ENCODE results near the gene DGKQ. TPM values are rescaled to one million over a fixed set of nuclear protein-coding genes. Genes with fewer than 3 reads are reported as not detected.
"Not testable (repeated sequence)": the region's sequence is repeated elsewhere in the genome, so short reads cannot be mapped to it uniquely, and the experiment has no call there.

Gene DGKQ
- total RNA-seq, 1 experiment from 2014 or later = 4.2 TPM

- Histone ChIP-seq H3K9me3 (replicated peaks) (no peaks in the 10 kb centered on the region), H3K4me3 (no peak overlapping the region), H3K27ac (no peak overlapping the region), H3K36me3 (no peaks in the 10 kb centered on the region), H3K27me3 (replicated peaks) (peaks cover 14% of the 10 kb centered on the region), H3K4me1 (replicated peaks) (no peaks in the 10 kb centered on the region)
- no peak for DNase-seq (ENCODE audit: low read depth in 1 of 2, low spot score in 2 of 2)
Measured at GRCh38 chr4:1002631-1003251, 29.4 kb upstream of the DGKQ start.

DNA sequence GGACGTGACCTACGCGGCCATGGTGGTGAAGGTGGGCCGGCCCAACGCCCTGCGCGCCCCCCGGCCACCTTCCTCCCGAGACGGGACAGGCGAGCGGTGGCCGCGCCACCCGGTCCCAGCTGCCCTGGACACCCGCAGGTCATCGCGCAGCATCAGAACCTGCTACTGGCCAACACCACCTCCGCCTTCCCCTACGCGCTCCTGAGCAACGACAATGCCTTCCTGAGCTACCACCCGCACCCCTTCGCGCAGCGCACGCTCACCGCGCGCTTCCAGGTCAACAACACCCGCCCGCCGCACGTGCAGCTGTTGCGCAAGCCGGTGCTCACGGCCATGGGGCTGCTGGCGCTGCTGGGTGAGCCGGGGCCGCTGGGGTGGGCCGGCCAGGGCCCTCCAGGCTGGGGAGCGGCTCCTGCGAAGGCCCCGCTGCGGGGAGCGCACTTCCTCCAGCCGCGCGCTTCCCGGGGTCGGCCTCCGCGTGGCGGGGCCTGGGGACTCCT is 28.8 kb upstream of the DGKQ start:
- peaks cover 18% of the 10 kb centered on the region for H3K27me3 ChIP-seq (replicated peaks)
- no peaks in the 10 kb centered on the region for H3K4me1 ChIP-seq (replicated peaks)
- H3K9me3 ChIP-seq (replicated peaks) = no peaks in the 10 kb centered on the region
- H3K36me3 ChIP-seq = no peaks in the 10 kb centered on the region
- no peak for DNase-seq (ENCODE audit: low read depth in 1 of 2, low spot score in 2 of 2)
- no peak overlapping the region for H3K27ac ChIP-seq
- H3K4me3 ChIP-seq = no peak overlapping the region

GRCh38 chr4:1001561-1002130 is 28.3 kb upstream of the DGKQ start:
- H3K36me3 ChIP-seq = no peaks in the 10 kb centered on the region
- no peak overlapping the region for H3K27ac ChIP-seq
- no peak for DNase-seq (ENCODE audit: low read depth in 1 of 2, low spot score in 2 of 2)
- no peak overlapping the region for H3K4me3 ChIP-seq
- peaks cover 18% of the 10 kb centered on the region for H3K27me3 ChIP-seq (replicated peaks)
- no peaks in the 10 kb centered on the region for H3K4me1 ChIP-seq (replicated peaks)
- no peaks in the 10 kb centered on the region for H3K9me3 ChIP-seq (replicated peaks)

GRCh38 chr4:1000686-1001260 is 27.4 kb upstream of the DGKQ start:
- Histone ChIP-seq H3K27ac (no peak overlapping the region), H3K4me1 (replicated peaks) (no peaks in the 10 kb centered on the region), H3K27me3 (replicated peaks) (peaks cover 18% of the 10 kb centered on the region), H3K36me3 (no peaks in the 10 kb centered on the region), H3K9me3 (replicated peaks) (no peaks in the 10 kb centered on the region), H3K4me3 (no peak overlapping the region)
- no peak for DNase-seq (ENCODE audit: low read depth in 1 of 2, low spot score in 2 of 2)

DNA sequence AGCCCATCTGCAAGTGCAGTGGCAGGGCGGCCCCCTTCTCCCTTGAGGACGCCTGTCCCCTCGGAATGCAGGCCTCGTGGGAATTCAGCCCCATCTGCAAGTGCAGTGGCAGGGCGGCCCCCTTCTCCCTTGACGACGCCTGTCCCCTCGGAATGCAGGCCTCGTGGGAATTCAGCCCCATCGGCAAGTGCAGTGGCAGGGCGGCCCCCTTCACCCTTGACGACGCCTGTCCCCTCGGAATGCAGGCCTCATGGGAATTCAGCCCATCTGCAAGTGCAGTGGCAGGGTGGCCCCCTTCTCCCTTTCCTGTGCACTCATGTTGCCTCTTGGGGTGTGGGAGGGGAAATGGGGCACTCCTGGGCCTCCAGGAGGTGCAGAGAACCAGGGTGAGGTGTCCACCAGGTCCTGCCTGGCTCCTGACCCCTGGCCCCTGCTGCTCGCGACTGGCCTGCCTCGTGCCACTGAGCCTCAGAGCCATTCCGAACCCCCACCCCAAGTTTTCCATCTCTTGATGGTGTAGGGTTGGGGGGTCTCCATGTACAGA is 26.6 kb upstream of the DGKQ start:
- Histone ChIP-seq H3K36me3 (no peaks in the 10 kb centered on the region), H3K27me3 (replicated peaks) (peaks cover 18% of the 10 kb centered on the region)

DNA sequence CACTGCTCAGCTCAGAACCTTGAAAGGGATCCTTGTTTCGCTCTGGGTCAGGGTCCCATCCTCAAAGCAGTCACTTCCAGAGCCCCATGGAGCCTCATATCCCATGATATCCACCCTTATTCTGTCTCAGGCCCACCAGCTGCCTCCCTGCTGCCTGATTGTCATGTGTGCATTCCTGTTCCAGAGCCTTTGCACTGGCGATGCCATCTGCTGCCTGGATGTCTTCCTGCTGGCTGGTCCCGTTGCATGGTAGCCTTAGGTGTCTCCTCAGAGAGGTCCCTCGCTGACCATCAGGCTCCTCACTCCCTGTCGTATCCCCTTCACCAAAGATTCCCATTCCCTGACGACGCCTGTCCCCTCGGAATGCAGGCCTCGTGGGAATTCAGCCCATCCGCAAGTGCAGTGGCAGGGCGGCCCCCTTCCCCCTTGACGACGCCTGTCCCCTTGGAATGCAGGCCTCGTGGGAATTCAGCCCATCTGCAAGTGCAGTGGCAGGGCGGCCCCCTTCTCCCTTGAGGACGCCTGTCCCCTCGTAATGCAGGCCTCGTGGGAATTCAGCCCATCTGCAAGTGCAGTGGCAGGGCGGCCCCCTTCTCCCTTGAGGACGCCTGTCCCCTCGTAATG is 26.0 kb upstream of the DGKQ start:
- peaks cover 18% of the 10 kb centered on the region for H3K27me3 ChIP-seq (replicated peaks)
- DNase-seq (ENCODE audit: low read depth in 1 of 2, low spot score in 2 of 2); H3K36me3 ChIP-seq; H3K4me3 ChIP-seq; H3K9me3 ChIP-seq (replicated peaks); H3K4me1 ChIP-seq (replicated peaks); H3K27ac ChIP-seq: not testable (repeated sequence)

More for the DNA sequence above, 26.6 kb upstream of the DGKQ start:
- Histone ChIP-seq H3K4me3 (no peak overlapping the region), H3K4me1 (replicated peaks) (no peaks in the 10 kb centered on the region), H3K9me3 (replicated peaks) (no peaks in the 10 kb centered on the region), H3K27ac (no peak overlapping the region)
- no peak for DNase-seq (ENCODE audit: low read depth in 1 of 2, low spot score in 2 of 2)

GRCh38 chr4:998096-998691 is 24.8 kb upstream of the DGKQ start:
- Histone ChIP-seq H3K27ac (no peak overlapping the region), H3K4me3 (no peak overlapping the region), H3K27me3 (replicated peaks) (peaks cover 12% of the 10 kb centered on the region), H3K36me3 (no peaks in the 10 kb centered on the region), H3K9me3 (replicated peaks) (no peaks in the 10 kb centered on the region), H3K4me1 (replicated peaks) (no peaks in the 10 kb centered on the region)
- no peak for DNase-seq (ENCODE audit: low read depth in 1 of 2, low spot score in 2 of 2)

GRCh38 chr4:997375-998071 is 24.2 kb upstream of the DGKQ start:
- H3K4me1 ChIP-seq (replicated peaks) = no peaks in the 10 kb centered on the region
- H3K9me3 ChIP-seq (replicated peaks) = no peaks in the 10 kb centered on the region
- no peak for DNase-seq (ENCODE audit: low read depth in 1 of 2, low spot score in 2 of 2)
- peaks cover 12% of the 10 kb centered on the region for H3K27me3 ChIP-seq (replicated peaks)
- H3K4me3 ChIP-seq = no peak overlapping the region
- no peaks in the 10 kb centered on the region for H3K36me3 ChIP-seq
- H3K27ac ChIP-seq = no peak overlapping the region

- peaks cover 8% of the 10 kb centered on the region for H3K27me3 ChIP-seq (replicated peaks)
- H3K9me3 ChIP-seq (replicated peaks) = no peaks in the 10 kb centered on the region
- no peaks in the 10 kb centered on the region for H3K4me1 ChIP-seq (replicated peaks)
- DNase-seq (ENCODE audit: low read depth in 1 of 2, low spot score in 2 of 2) = no peak
- no peak overlapping the region for H3K27ac ChIP-seq
- no peak overlapping the region for H3K4me3 ChIP-seq
- no peaks in the 10 kb centered on the region for H3K36me3 ChIP-seq
Measured at GRCh38 chr4:996997-997374, 23.6 kb upstream of the DGKQ start.

GRCh38 chr4:996030-996996 is 22.9 kb upstream of the DGKQ start:
- Histone ChIP-seq H3K36me3 (no peaks in the 10 kb centered on the region), H3K27me3 (replicated peaks) (peaks cover 6% of the 10 kb centered on the region; the same call in 1 of the 2 replicates), H3K4me1 (replicated peaks) (no peaks in the 10 kb centered on the region), H3K27ac (no peak overlapping the region), H3K4me3 (no peak overlapping the region), H3K9me3 (replicated peaks) (no peaks in the 10 kb centered on the region)
- DNase-seq (ENCODE audit: low read depth in 1 of 2, low spot score in 2 of 2) = no peak

GRCh38 chr4:995311-996026 is 22.1 kb upstream of the DGKQ start:
- no peaks in the 10 kb centered on the region for H3K4me1 ChIP-seq (replicated peaks)
- H3K4me3 ChIP-seq = no peak overlapping the region
- H3K27ac ChIP-seq = no peak overlapping the region
- no peaks in the 10 kb centered on the region for H3K36me3 ChIP-seq
- no peaks in the 10 kb centered on the region for H3K9me3 ChIP-seq (replicated peaks)
- H3K27me3 ChIP-seq (replicated peaks) = peaks cover 6% of the 10 kb centered on the region; the same call in 1 of the 2 replicates
- DNase-seq (ENCODE audit: low read depth in 1 of 2, low spot score in 2 of 2) = no peak

Measured in SJSA1 (cell line).